Neural cell (in vitro differentiated cells): Measurements from ENCODE around the gene MPHOSPH9. TPM values are rescaled to one million over a fixed set of nuclear protein-coding genes. Genes with fewer than 3 reads are reported as not detected.

ENCODE experiments used
- H2AFZ ChIP-seq: fragments of 200-600, 300-800 bp; sonication (generic), shearing (Covaris generic); 2 replicates; pipeline ENCODE4 v1.6.0; 2014; ENCODE audit warnings: low read depth, mild to moderate bottlenecking, antibody characterized with exemption, low read length, moderate library complexity
- H3F3A ChIP-seq: fragments of 200-600 bp; shearing (Covaris generic); 2 replicates; pipeline ENCODE4 v1.6.1; 2016; ENCODE audit warnings: mild to moderate bottlenecking, moderate library complexity, mixed read lengths, antibody characterized with exemption, low read length; ENCODE audit not compliant: insufficient read depth, poor library complexity, severe bottlenecking
- H3K27ac ChIP-seq: fragments of 200-600, 300-800 bp; sonication (generic), shearing (Covaris generic); 2 replicates; pipeline ENCODE4 v1.5.1; 2014; ENCODE audit warnings: mild to moderate bottlenecking, low read length, moderate library complexity
- H3K27me3 ChIP-seq: fragments of 300-800, 200-600 bp; sonication (generic), shearing (Covaris generic); 2 replicates; pipeline ENCODE4 v1.6.0; 2014; ENCODE audit warnings: mild to moderate bottlenecking, low read depth, low read length, moderate library complexity; ENCODE audit not compliant: insufficient read depth
- H3K36me3 ChIP-seq: fragments of 300-800, 200-600 bp; sonication (generic), shearing (Covaris generic); 2 replicates; pipeline ENCODE4 v1.5.1; 2014; ENCODE audit warnings: mild to moderate bottlenecking, antibody characterized with exemption, low read length, moderate library complexity; ENCODE audit not compliant: insufficient read depth
- H3K4me2 ChIP-seq: fragments of 300-800, 200-600 bp; sonication (generic), shearing (Covaris generic); 2 replicates; pipeline ENCODE4 v1.6.0; 2014; ENCODE audit warnings: mild to moderate bottlenecking, low read length
- H3K4me3 ChIP-seq: fragments of 300-800, 200-600 bp; sonication (generic), shearing (Covaris generic); 2 replicates; pipeline ENCODE4 v1.5.1; 2014; ENCODE audit warnings: mild to moderate bottlenecking, low read length, moderate library complexity
- H3K79me2 ChIP-seq: fragments of 200-600 bp; shearing (Covaris generic); replicated peaks from 2 replicates; pipeline ENCODE4 v1.6.0; 2014; ENCODE audit warnings: mild to moderate bottlenecking, low read length, moderate library complexity; ENCODE audit not compliant: insufficient read depth
- H3K9ac ChIP-seq: fragments of 300-800, 200-600 bp; sonication (generic), shearing (Covaris generic); 2 replicates; pipeline ENCODE4 v1.6.1; 2016; ENCODE audit warnings: mild to moderate bottlenecking, low read length, mixed read lengths
- H3K9me2 ChIP-seq: fragments of 200-600 bp; shearing (Covaris generic); 2 replicates; pipeline ENCODE4 v1.6.1; 2016; ENCODE audit warnings: mild to moderate bottlenecking, low read length, mixed read lengths; ENCODE audit not compliant: insufficient read depth
- H3K9me3 ChIP-seq: fragments of 200-600, 300-800 bp; sonication (generic), shearing (Covaris generic); 2 replicates; pipeline ENCODE4 v1.6.1; 2016; ENCODE audit warnings: mild to moderate bottlenecking, mixed run types, low read length, moderate library complexity, mixed read lengths
- H4K20me1 ChIP-seq: fragments of 200-600 bp; shearing (Covaris generic); 2 replicates; pipeline ENCODE4 v1.6.1; 2016; ENCODE audit warnings: mild to moderate bottlenecking, mixed run types; ENCODE audit not compliant: insufficient read depth
- EP300 ChIP-seq: fragments of 450-650 bp; conservative IDR thresholded peaks from 2 replicates; pipeline ENCODE4 v1.6.1; 2014; ENCODE audit warnings: antibody characterized with exemption, mild to moderate bottlenecking, moderate library complexity; ENCODE audit not compliant: poor library complexity, severe bottlenecking
- EZH2 ChIP-seq: fragments of 200-600, 300-800 bp; shearing (Covaris generic), sonication (generic); IDR thresholded peaks from 2 replicates; pipeline ENCODE4 v1.6.1; 2014; ENCODE audit warnings: antibody characterized with exemption, low read length, borderline replicate concordance, mild to moderate bottlenecking; ENCODE audit not compliant: insufficient read depth, poor library complexity, severe bottlenecking
- MXI1 ChIP-seq: fragments of 450-650 bp; conservative IDR thresholded peaks from 2 replicates; pipeline ENCODE4 v1.6.1; 2014; ENCODE audit warnings: antibody characterized with exemption, mild to moderate bottlenecking; ENCODE audit not compliant: poor library complexity, severe bottlenecking
- POLR2AphosphoS5 ChIP-seq: IDR thresholded peaks from 2 replicates; pipeline ENCODE4 v1.6.1; 2012
- RAD21 ChIP-seq: fragments of 450-650 bp; conservative IDR thresholded peaks from 2 replicates; pipeline ENCODE4 v1.6.1; 2014; ENCODE audit warnings: antibody characterized with exemption, mild to moderate bottlenecking, moderate library complexity
- SMC3 ChIP-seq: fragments of 450-650 bp; conservative IDR thresholded peaks from 2 replicates; pipeline ENCODE4 v1.6.1; 2014; ENCODE audit warnings: antibody characterized with exemption, mild to moderate bottlenecking, moderate library complexity; ENCODE audit not compliant: poor library complexity
- TAF1 ChIP-seq: IDR thresholded peaks from 2 replicates; pipeline ENCODE4 v1.6.1; 2012; ENCODE audit warnings: low read depth
- polyA plus RNA-seq: library from polyadenylated mRNA; depleted of rRNA; stranded (reverse); fragments of >200 nt; gene quantifications from 2 replicates; pipeline ENCODE4 v1.2.3, GENCODE V29; 2014
- TF ChIP-seq, protein P1 (sequence below): fragments of 450-650 bp; IDR thresholded peaks from 2 replicates; pipeline ENCODE4 v1.5.1; 2014; ENCODE audit warnings: antibody characterized with exemption, mild to moderate bottlenecking, moderate library complexity; ENCODE audit not compliant: poor library complexity, severe bottlenecking
- TF ChIP-seq, protein P2 (sequence below): IDR thresholded peaks from 2 replicates; pipeline ENCODE4 v1.6.1; 2012; ENCODE audit warnings: borderline replicate concordance

MPHOSPH9 gene
- polyA plus RNA-seq, 1 donor from 2014 or later = 59.1 TPM

DNA sequence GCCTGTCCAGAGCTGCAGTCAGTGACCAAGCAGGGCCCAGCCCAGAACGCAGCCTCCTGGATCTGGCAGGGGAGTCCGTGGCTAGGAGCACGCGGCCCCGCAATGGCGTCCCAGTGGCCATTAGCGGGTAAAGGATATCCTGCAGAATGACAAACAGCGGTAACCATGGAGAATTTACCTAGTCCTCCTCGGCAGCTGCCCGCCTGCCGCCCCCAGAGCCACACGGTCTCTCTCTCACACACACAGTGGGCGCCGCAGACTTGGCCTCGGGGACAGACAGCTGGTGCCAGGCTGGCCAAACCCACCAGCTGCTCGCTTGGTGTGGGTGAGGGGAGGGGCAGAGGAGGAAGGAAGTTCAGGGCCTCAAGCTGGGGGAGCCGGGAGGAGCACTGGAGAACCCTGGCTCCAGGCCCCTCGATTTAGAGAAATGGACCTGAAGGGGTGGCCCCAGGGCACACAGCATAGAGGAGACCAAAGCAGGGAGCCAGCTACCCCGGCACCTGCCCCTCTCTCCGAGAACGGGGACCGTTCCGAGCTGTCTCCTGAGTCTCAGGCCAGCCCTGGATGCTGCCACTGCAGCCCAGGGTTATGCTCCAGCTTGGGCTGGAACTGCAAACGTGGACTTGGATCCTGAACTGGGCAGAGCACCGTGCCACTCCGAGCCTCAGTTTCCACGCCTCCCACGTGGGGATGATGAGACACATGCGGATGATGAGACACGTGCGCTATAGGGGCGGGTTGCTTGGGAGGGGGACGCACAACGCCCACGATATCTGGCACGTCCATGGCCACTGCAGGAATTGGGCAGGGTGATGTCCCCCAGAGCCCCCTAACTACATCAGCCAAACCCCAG lies 35.3 kb upstream of the MPHOSPH9 start:
- Histone ChIP-seq H3F3A (peaks cover 4% of the 10 kb centered on the region), H3K9ac (peak overlapping the region; percentile 94), H4K20me1 (no peaks in the 10 kb centered on the region), H3K9me2 (no peaks in the 10 kb centered on the region), H3K27me3 (no peaks in the 10 kb centered on the region), H3K27ac (peak overlapping the region; percentile 91), H2AFZ (no peak overlapping the region), H3K9me3 (no peaks in the 10 kb centered on the region), H3K4me2 (no peak overlapping the region), H3K79me2 (peaks cover 24% of the 10 kb centered on the region), H3K36me3 (no peaks in the 10 kb centered on the region), H3K4me3 (no peak overlapping the region)
- TF ChIP-seq SMC3 (no peak), POLR2AphosphoS5 (no peak), TAF1 (no peak), EZH2 (no peak), MXI1 (no peak), RAD21 (no peak)
- TF ChIP-seq, protein P1, sequence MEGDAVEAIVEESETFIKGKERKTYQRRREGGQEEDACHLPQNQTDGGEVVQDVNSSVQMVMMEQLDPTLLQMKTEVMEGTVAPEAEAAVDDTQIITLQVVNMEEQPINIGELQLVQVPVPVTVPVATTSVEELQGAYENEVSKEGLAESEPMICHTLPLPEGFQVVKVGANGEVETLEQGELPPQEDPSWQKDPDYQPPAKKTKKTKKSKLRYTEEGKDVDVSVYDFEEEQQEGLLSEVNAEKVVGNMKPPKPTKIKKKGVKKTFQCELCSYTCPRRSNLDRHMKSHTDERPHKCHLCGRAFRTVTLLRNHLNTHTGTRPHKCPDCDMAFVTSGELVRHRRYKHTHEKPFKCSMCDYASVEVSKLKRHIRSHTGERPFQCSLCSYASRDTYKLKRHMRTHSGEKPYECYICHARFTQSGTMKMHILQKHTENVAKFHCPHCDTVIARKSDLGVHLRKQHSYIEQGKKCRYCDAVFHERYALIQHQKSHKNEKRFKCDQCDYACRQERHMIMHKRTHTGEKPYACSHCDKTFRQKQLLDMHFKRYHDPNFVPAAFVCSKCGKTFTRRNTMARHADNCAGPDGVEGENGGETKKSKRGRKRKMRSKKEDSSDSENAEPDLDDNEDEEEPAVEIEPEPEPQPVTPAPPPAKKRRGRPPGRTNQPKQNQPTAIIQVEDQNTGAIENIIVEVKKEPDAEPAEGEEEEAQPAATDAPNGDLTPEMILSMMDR = no peak
- TF ChIP-seq, protein P2, sequence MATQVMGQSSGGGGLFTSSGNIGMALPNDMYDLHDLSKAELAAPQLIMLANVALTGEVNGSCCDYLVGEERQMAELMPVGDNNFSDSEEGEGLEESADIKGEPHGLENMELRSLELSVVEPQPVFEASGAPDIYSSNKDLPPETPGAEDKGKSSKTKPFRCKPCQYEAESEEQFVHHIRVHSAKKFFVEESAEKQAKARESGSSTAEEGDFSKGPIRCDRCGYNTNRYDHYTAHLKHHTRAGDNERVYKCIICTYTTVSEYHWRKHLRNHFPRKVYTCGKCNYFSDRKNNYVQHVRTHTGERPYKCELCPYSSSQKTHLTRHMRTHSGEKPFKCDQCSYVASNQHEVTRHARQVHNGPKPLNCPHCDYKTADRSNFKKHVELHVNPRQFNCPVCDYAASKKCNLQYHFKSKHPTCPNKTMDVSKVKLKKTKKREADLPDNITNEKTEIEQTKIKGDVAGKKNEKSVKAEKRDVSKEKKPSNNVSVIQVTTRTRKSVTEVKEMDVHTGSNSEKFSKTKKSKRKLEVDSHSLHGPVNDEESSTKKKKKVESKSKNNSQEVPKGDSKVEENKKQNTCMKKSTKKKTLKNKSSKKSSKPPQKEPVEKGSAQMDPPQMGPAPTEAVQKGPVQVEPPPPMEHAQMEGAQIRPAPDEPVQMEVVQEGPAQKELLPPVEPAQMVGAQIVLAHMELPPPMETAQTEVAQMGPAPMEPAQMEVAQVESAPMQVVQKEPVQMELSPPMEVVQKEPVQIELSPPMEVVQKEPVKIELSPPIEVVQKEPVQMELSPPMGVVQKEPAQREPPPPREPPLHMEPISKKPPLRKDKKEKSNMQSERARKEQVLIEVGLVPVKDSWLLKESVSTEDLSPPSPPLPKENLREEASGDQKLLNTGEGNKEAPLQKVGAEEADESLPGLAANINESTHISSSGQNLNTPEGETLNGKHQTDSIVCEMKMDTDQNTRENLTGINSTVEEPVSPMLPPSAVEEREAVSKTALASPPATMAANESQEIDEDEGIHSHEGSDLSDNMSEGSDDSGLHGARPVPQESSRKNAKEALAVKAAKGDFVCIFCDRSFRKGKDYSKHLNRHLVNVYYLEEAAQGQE = no peak

DNA sequence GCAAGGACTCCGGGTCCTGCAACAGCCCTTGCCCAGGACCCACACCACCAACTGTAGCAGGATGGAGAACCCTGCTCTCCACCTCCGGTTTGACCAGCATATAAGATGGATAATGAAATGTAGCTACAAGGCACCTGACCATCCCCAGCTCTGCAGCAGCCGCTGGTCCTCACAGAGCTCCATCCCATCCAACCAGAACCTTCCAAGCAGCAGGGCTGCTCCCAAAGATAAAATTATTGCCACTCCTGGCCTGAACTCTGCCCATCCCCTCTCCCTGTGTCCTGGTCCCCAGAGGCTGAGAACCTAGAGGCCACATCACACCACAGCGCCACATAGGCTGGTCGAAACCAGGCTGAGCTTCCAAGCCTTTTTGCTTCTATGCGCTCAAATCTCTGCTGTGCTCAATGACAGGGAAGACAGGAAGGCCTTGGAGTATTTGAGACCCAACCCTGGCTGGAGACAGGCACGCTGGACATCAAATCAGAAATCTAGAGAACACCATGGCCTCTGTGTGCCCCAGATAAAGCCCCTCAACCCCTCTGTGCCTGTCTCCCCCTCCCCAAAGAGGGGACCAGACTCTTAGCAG lies 34.5 kb upstream of the MPHOSPH9 start:
- H3K36me3 ChIP-seq = no peaks in the 10 kb centered on the region
- H3K4me3 ChIP-seq = no peak overlapping the region
- no peak overlapping the region for H3K9ac ChIP-seq
- no peak overlapping the region for H2AFZ ChIP-seq
- peaks cover 4% of the 10 kb centered on the region for H3F3A ChIP-seq
- peaks cover 16% of the 10 kb centered on the region for H3K79me2 ChIP-seq
- H3K9me3 ChIP-seq = no peaks in the 10 kb centered on the region
- H3K27me3 ChIP-seq = no peaks in the 10 kb centered on the region
- H3K4me2 ChIP-seq = no peak overlapping the region
- H4K20me1 ChIP-seq = no peaks in the 10 kb centered on the region
- no peak overlapping the region for H3K27ac ChIP-seq
- no peak for TF ChIP-seq RAD21
- TF ChIP-seq MXI1 = no peak
- TF ChIP-seq SMC3 = no peak
- TF ChIP-seq, protein P1 = no peak
- TF ChIP-seq EP300 = no peak
- no peaks in the 10 kb centered on the region for H3K9me2 ChIP-seq
